ENCODE results near the gene PROKR1.

Gene PROKR1

GRCh38 chr2:68696554-68696953 lies 53.2 kb downstream of the PROKR1 start:
- Histone ChIP-seq H3K4me1 (ENCODE audit: insufficient read depth, low read length) (no peaks in the 10 kb centered on the region), H3K36me3 (ENCODE audit: insufficient read depth, low read length) (no peaks in the 10 kb centered on the region), H3K9ac (ENCODE audit: low read depth, low read length) (no peak overlapping the region), H3K9me3 (ENCODE audit: control insufficient read depth, insufficient read depth, low read length) (peaks cover 6% of the 10 kb centered on the region; the same call in 1 of the 2 replicates)

GRCh38 chr2:68698567-68699377 lies 55.4 kb downstream of the PROKR1 start:
- Histone ChIP-seq H3K9ac (ENCODE audit: low read depth, low read length) (no peak overlapping the region), H3K4me1 (ENCODE audit: insufficient read depth, low read length) (no peaks in the 10 kb centered on the region), H3K9me3 (ENCODE audit: control insufficient read depth, insufficient read depth, low read length) (peaks cover 6% of the 10 kb centered on the region; the same call in 1 of the 2 replicates), H3K36me3 (ENCODE audit: insufficient read depth, low read length) (no peaks in the 10 kb centered on the region)

- Histone ChIP-seq H3K4me1 (ENCODE audit: insufficient read depth, low read length) (no peaks in the 10 kb centered on the region), H3K9me3 (ENCODE audit: control insufficient read depth, insufficient read depth, low read length) (peaks cover 6% of the 10 kb centered on the region; the same call in 1 of the 2 replicates), H3K36me3 (ENCODE audit: insufficient read depth, low read length) (no peaks in the 10 kb centered on the region), H3K9ac (ENCODE audit: low read depth, low read length) (no peak overlapping the region)
Observed at GRCh38 chr2:68700560-68700959, 57.2 kb downstream of the PROKR1 start.

- Histone ChIP-seq H3K9ac (ENCODE audit: low read depth, low read length) (no peak overlapping the region), H3K36me3 (ENCODE audit: insufficient read depth, low read length) (no peaks in the 10 kb centered on the region), H3K4me1 (ENCODE audit: insufficient read depth, low read length) (no peaks in the 10 kb centered on the region; the same call in 1 of the 2 replicates), H3K9me3 (ENCODE audit: control insufficient read depth, insufficient read depth, low read length) (no peaks in the 10 kb centered on the region)
Observed at GRCh38 chr2:68706637-68707036, 63.3 kb downstream of the PROKR1 start.

All from ES-I3 (cell line).